ENCODE measurements around the gene LONP2. TPM values are rescaled to one million over a fixed set of nuclear protein-coding genes. Genes with fewer than 3 reads are reported as not detected.
"Not testable (repeated sequence)": the region's sequence is repeated elsewhere in the genome, so short reads cannot be mapped to it uniquely, and the experiment has no call there.

Gene LONP2
- total RNA-seq, 4 donors from 2014 or later, result 28.2 to 88.9 (median 64.3) TPM

DNA sequence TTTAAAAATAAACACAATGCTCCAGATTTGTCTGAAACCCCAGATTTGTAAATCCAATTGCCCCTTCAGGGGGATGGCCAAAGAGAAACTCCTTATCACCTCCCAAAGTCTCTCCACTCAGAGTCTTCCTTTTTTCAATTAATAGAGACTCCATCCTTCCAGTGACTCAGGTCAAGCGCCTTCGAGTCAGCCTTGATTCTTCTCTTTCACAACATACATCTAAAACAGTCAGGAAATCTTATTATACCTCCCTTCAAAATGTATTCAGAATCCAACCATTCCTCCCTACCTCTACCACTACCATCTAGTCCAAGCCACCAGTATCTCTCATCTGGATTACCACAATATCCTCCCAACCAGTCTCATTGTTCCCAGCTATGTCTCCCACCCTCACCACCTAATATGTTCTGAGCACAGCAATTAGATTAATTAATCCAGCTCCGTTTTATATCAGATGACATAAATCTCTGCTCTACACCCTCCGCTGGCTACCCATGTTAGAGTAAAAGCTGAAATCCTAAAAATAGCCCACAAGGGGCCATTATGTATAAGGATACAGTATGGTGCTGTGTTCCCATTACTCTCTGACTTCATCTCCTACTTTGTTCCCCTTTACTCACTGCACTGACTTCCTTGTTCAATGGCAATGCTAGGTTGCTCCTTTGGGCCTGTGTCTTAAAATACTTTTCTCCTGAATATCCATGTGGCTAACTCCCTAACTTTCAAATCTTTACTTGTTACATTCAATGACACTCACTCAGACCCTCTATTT, 129.3 kb downstream of the LONP2 start:
- peak overlapping the region in 1 of 2 donors; percentile 44 for H3K27ac ChIP-seq
- intact Hi-C loops (cut with DNase I; ENCODE audit: low total_unique reads), result no loop called here

DNA sequence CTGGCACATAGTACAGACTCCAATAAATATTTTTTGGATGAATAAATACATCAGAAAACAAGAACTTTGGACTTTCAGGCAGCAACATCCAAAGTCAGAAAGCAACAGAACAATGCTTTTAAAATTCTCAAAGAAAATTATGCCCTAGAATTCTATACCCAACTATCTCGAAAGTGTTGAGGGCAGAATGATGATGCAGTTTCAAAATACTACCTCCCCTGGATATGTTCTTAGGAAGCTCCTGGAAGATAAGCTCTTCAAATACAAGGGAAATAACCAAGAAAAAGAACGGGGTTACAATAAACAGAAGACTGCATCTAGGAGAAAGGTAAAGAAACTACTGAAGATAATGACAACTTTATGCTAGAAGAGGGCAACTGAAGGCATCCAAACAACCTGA, 130.2 kb downstream of the LONP2 start:
- intact Hi-C loops (cut with DNase I; ENCODE audit: low total_unique reads), result no loop called here
- no peaks in the 10 kb centered on the region for H3K27me3 ChIP-seq
- TF ChIP-seq POLR2A (IDR thresholded peaks at IDR 0.05) (no peak), CTCF (IDR thresholded peaks at IDR 0.05) (no peak)
- peak overlapping the region in 1 of 2 donors; percentile 44 for H3K27ac ChIP-seq
- H3K4me1 ChIP-seq, result peaks cover 0 to 14% of the 10 kb centered on the region in 2 donors
- no peak overlapping the region for H3K4me3 ChIP-seq
- H3K9me3 ChIP-seq, result no peaks in the 10 kb centered on the region
- no peaks in the 10 kb centered on the region for H3K36me3 ChIP-seq
- DNase-seq, result no peak

More for the DNA sequence above, 129.3 kb downstream of the LONP2 start:
- H3K36me3 ChIP-seq, result no peaks in the 10 kb centered on the region
- DNase-seq, result no peak
- peaks cover 0 to 14% of the 10 kb centered on the region in 2 donors for H3K4me1 ChIP-seq
- H3K9me3 ChIP-seq, result no peaks in the 10 kb centered on the region
- no peak overlapping the region for H3K4me3 ChIP-seq
- H3K27me3 ChIP-seq, result no peaks in the 10 kb centered on the region
- TF ChIP-seq CTCF (IDR thresholded peaks at IDR 0.05) (no peak), POLR2A (IDR thresholded peaks at IDR 0.05) (no peak)

GRCh38 chr16:48377301-48377700, 133.2 kb downstream of the LONP2 start:
- DNase-seq; H3K9me3 ChIP-seq; H3K36me3 ChIP-seq; H3K27me3 ChIP-seq; intact Hi-C loops (cut with DNase I; ENCODE audit: low total_unique reads); H3K4me3 ChIP-seq: not testable (repeated sequence)
- H3K4me1 ChIP-seq, result peaks cover 0 to 10% of the 10 kb centered on the region in 2 donors
- peak overlapping the region in 1 of 2 donors; percentile 6 for H3K27ac ChIP-seq

GRCh38 chr16:48378276-48378675, 134.2 kb downstream of the LONP2 start:
- intact Hi-C loops (cut with DNase I; ENCODE audit: low total_unique reads), result no loop called here
- no peaks in the 10 kb centered on the region for H3K27me3 ChIP-seq
- DNase-seq, result no peak
- no peak overlapping the region for H3K27ac ChIP-seq
- TF ChIP-seq CTCF (IDR thresholded peaks at IDR 0.05), result no peak
- TF ChIP-seq POLR2A (IDR thresholded peaks at IDR 0.05), result no peak
- no peaks in the 10 kb centered on the region for H3K36me3 ChIP-seq
- peaks cover 0 to 8% of the 10 kb centered on the region in 2 donors for H3K4me1 ChIP-seq
- H3K4me3 ChIP-seq, result no peak overlapping the region
- no peaks in the 10 kb centered on the region for H3K9me3 ChIP-seq

- Histone ChIP-seq H3K36me3 (no peaks in the 10 kb centered on the region), H3K4me1 (peaks cover 0 to 8% of the 10 kb centered on the region in 2 donors), H3K27me3 (no peaks in the 10 kb centered on the region), H3K4me3 (no peak overlapping the region), H3K27ac (no peak overlapping the region), H3K9me3 (no peaks in the 10 kb centered on the region)
- intact Hi-C loops (cut with DNase I; ENCODE audit: low total_unique reads), result no loop called here
- no peak for DNase-seq
- no peak for TF ChIP-seq POLR2A (IDR thresholded peaks at IDR 0.05)
- no peak for TF ChIP-seq CTCF (IDR thresholded peaks at IDR 0.05)
These were observed 134.7 kb downstream of the LONP2 start for GRCh38 chr16:48378836-48379235.
